RPMI7951 (cell line): ENCODE data around the gene DDIT4L. TPM values are rescaled to one million over a fixed set of nuclear protein-coding genes. Genes with fewer than 3 reads are reported as not detected.
"Not testable (repeated sequence)": the region's sequence is repeated elsewhere in the genome, so short reads cannot be mapped to it uniquely, and the experiment has no call there.

ENCODE experiments used
- DNase-seq: peaks from one replicate; pipeline ENCODE4 v3.0.0-alpha.2; 2012; ENCODE audit warnings: low read depth
- total RNA-seq: library from RNA; depleted of rRNA; stranded (reverse); fragments of >200 nt; shearing (Covaris generic); gene quantifications from 2 replicates; pipeline ENCODE4 v1.2.3, GENCODE V29; 2014; rRNA removed

DDIT4L gene
- total RNA-seq, result 0.10 TPM in 1 of 2 replicates, not detected in the other

- DNase-seq, result peak; percentile 2
These were observed at the start of gene DDIT4L for GRCh38 chr4:100189820-100190642. Gene DDIT4L (minus strand): TSS chr4:100190468. CDS start chr4:100189983, 485 bp downstream.

GRCh38 chr4:100240008-100240407 lies 49.7 kb upstream of the DDIT4L start:
- DNase-seq, result peak; percentile 3

GRCh38 chr4:100224721-100225120 lies 34.5 kb upstream of the DDIT4L start:
- DNase-seq, result no peak

- no peak for DNase-seq
These were observed 33.9 kb upstream of the DDIT4L start for GRCh38 chr4:100224160-100224559.

GRCh38 chr4:100208964-100209363 lies 18.7 kb upstream of the DDIT4L start:
- no peak for DNase-seq

- no peak for DNase-seq
These were observed 18.2 kb upstream of the DDIT4L start for GRCh38 chr4:100208459-100208858.

GRCh38 chr4:100206850-100207249 lies 16.6 kb upstream of the DDIT4L start:
- no peak for DNase-seq

GRCh38 chr4:100198061-100198460 lies 7.8 kb upstream of the DDIT4L start:
- DNase-seq, result no peak

- not testable (repeated sequence) for DNase-seq
These were observed 6.3 kb upstream of the DDIT4L start for GRCh38 chr4:100196388-100197071.

- DNase-seq, result no peak
These were observed 654 bp upstream of the DDIT4L start for GRCh38 chr4:100190643-100191600.

GRCh38 chr4:100188829-100189228 lies 1.4 kb downstream of the DDIT4L start:
- DNase-seq, result no peak

GRCh38 chr4:100187781-100188180 lies 2.5 kb downstream of the DDIT4L start:
- DNase-seq, result no peak

GRCh38 chr4:100184787-100185186 lies 5.5 kb downstream of the DDIT4L start:
- DNase-seq, result no peak

- no peak for DNase-seq
These were observed 12.4 kb downstream of the DDIT4L start for GRCh38 chr4:100177855-100178254.

GRCh38 chr4:100177126-100177525 lies 13.1 kb downstream of the DDIT4L start:
- no peak for DNase-seq

GRCh38 chr4:100175858-100176257 lies 14.4 kb downstream of the DDIT4L start:
- DNase-seq, result no peak

GRCh38 chr4:100174985-100175383 lies 15.3 kb downstream of the DDIT4L start:
- DNase-seq, result no peak

- DNase-seq, result no peak
These were observed 19.3 kb downstream of the DDIT4L start for GRCh38 chr4:100170986-100171385.

- no peak for DNase-seq
These were observed 20.5 kb downstream of the DDIT4L start for GRCh38 chr4:100169491-100170485.

GRCh38 chr4:100168521-100168920 lies 21.7 kb downstream of the DDIT4L start:
- no peak for DNase-seq
